Stimulated activated CD8-positive, alpha-beta memory T cell treated with anti-CD3 and anti-CD28 coated beads, Interleukin-12 subunit alpha, Interleukin-12 subunit beta, amount 100 ng/mL, for 4 hours (primary cell): ENCODE data around the gene VPS37B.
"Not testable (repeated sequence)": the region's sequence is repeated elsewhere in the genome, so short reads cannot be mapped to it uniquely, and the experiment has no call there.

Source experiments
- DNase-seq: peaks from one replicate; pipeline ENCODE4 v3.0.0-alpha.2; 2020; ENCODE audit warnings: low read depth

Gene VPS37B

DNA sequence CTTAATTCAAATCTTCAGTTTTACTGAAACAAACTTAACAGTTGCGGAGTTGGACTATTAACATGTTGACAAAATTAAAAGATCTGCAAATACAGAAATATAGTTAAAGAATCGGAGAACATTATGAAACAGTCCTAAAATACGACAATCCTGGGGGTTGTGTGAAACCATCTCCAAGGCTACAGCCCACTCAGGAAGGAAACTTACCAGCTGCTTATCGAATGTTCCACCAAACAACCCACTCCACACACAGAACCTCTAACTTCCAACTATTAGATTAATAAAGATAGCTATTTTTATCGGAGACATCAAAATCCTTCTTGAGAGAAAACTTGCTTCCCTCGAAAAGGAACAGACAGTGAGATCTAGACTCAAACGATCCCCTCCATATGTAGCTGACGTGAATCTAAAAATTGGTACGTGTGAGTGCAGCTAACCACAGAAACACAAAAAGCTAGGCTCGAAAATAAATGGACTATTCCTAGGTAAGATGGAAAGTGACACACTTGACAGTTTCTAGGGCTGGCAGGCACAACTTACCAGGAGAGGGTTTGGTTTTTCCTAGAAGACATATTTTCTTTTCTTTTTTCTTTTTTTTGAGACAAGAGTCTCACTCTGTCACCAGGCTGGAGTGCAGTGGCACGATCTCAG, 12.9 kb downstream of the VPS37B start:
- DNase-seq = no peak

DNA sequence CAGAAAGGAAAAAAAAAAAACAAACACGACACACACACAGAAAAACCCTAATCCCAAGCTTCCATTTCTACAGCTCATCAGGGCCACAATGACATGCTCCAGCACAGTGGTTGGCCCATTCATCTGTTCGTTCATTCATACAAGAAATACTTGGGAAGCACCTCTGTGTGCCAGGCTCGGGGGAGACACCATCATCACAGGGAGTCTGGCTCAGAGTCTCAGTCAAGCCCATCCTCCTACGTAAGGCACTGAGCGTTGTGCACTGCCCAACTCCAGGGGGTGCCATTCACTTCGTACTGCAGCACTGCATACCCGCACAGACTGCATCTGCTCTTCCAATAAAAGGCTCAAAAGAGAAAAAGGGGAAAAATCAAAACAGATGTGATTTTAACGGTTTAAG, 15.3 kb downstream of the VPS37B start:
- DNase-seq = no peak

DNA sequence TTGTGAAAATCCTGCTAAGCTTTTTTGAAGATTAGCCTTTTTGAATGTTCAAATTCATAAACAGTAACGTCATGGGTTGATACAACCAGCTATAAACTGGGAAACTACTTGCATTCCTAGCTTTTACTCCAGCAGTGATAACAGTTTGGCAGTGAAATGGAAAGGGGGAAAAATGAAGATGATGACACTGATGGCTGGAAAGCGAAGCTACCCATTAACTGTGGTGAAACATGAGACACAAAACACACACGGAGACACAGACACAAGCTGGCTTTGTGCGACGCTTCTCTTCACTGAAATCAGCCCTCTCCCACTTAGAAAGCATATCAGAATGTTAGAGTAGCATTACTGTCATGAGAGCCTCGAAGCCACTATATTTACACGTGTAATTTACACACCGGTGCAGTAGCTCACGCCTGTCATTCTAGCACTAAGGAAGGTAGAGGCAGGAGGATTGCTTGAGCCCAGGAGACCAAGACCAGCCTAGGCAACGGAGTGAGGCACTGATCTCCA, 15.7 kb downstream of the VPS37B start:
- DNase-seq = no peak

DNA sequence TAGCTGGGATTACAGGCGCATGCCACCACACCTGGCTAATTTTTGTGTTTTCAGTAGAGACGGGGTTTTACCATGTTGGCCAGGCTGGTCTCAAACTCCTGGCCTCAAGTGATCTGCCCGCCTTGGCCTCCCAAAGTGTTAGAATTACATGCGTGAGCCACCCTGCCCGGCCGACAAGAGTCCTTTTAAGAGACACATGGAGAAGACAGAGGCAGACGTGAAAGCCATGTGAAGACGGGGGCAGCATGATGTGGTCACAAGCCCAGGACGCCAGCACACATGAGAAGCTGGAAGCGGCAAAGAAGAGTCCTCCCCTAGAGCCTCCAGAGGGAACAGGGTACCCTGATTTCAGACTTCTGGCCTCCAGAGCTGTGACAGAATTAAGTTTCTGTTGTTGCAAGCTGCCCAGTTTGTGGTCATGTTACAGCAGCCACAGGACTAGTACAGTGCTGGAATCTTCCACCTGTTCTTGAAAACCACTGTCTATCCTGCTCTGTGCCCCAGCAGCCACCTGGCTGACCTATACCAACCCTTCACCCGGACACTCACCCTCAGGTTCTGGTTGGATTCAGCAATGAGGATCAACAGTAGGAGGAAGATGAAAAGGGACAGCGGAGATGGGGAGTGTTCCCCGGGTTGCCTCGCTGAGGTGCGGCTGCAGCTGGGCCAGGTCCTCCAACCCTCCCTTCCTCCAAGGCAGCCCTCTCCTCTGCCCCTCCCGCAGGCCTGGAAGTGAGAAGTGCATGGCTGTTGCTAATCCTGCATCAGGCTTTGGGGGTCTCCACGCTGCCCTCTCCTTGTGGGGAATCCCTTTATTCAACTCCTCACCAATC, 16.9 kb downstream of the VPS37B start:
- no peak for DNase-seq

DNA sequence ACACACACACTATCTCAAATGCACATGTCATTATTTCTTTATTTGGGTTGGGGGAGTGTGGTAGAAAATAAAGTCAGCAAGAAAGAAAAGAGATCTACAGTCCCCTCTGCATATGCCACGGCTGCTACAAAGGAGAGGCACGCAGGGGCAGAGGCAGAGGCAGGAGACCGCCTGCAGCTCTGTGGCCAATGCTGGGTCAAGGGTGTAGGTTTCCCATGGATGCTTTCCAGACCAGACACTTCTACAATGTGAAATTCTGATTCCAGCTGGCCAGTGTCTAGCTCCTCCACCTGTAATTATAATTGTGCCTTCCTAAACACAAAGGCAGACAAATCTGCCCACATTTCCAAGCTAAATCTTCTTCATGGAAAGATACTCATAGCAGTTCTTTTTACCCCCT, 19.2 kb downstream of the VPS37B start:
- DNase-seq = no peak

DNA sequence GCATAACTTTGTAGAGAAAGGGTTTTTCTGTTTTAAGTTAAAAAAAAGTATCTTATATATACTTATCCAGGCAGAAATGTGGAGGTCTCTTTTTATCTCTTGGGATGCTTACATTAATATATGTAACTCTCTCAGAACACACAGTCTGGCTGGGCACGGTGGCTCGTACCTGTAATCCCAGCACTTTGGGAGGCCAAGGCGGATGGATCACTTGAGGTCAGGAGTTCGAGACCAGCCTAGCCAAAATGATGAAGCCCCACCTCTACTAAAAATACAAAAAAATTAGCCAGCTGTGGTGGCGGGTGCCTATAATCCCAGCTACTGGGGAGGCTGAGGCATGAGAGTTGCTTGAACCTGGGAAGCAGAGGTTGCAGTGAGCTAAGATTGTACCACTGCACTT, 19.6 kb downstream of the VPS37B start:
- DNase-seq = not testable (repeated sequence)

DNA sequence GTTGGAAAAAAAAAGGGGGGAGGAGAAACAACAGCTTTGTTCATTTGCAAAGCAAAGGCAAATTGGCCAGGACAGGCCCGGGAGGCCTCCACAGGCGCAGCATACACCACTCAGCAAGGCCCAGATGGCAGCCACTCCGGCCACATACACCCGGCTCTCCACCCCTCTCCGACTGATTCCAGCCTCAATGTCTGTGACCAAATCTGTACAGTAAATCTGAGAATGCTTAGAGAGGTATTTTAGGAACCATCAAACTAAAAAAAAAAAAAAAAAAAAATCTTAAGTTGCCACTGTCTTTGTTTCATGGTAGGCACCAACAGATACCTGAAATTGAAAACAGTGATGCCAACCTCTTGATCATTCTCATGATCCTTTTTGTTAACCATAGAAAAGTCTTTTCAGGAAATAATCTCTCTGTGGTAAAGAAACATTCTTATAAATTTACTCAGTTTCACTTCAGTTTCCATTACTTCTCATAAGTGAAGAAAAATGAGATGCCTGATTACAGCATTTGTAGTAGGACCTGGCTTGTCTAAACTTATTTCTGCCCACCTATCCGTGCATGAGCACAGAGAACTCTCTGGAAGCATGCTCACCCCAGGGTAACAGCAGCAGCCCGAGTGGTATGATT, 20.2 kb downstream of the VPS37B start:
- no peak for DNase-seq

DNA sequence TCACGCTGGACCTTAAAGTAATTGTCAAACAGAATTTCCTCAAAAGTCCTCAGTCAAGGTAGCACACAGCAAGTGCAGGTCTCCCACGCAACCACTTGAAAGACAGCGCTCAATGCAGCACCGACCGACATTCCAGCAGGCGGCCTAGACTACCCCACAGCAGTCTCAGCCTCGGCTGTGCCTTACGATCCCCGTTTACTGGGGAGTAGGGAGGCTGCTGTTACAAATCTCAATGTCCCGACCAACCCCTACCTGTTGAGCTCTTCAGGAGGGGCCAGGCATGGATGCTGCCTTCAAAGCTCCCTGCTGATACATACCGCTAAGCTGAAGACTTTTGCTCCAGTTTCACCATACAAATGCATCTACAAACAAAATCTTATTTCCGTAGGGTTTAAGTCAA, 21.8 kb downstream of the VPS37B start:
- no peak for DNase-seq

DNA sequence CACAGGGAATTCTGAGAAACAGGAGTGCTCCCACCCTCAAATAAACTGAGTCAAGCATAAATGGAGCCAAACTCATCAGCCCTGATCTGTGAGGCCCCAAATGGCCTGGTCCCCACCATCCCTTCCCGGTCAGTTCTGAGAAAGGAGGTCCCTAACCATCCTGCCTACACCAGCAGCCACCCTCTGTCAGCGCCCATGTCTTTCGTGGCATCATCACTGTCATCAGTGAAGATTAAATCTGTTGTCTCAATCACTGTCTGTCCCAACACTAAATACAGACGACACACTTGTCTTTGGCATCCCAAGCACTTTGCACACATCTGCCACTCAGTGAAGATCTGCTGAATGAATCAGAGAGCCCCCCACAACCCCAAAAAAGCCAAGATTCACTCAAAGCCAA, 22.4 kb downstream of the VPS37B start:
- no peak for DNase-seq

DNA sequence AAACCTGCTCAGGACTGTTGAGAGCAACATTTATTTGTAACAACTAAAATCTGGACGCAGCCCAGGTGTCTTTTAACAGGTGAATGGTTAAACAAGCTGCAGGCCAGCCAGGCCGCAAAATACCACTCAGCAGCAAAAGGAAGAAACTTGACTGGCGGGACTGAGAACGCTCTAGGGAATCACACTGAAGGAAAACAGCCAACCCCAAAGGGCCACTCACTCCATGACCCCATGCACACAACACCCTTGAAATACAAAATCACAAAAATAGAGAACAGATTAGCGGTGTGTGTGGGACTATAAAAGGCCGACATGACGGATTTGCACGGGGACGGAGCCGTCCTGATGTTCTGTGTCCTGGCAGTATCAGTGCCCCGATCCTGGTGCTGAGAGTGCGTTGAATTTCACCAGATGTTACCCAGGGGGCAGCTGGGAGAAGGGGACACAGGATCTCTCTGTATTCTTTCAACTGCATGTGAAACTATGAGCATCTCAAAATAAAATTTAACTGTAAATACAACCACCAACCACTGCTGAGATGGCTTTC, 23.0 kb downstream of the VPS37B start:
- no peak for DNase-seq

DNA sequence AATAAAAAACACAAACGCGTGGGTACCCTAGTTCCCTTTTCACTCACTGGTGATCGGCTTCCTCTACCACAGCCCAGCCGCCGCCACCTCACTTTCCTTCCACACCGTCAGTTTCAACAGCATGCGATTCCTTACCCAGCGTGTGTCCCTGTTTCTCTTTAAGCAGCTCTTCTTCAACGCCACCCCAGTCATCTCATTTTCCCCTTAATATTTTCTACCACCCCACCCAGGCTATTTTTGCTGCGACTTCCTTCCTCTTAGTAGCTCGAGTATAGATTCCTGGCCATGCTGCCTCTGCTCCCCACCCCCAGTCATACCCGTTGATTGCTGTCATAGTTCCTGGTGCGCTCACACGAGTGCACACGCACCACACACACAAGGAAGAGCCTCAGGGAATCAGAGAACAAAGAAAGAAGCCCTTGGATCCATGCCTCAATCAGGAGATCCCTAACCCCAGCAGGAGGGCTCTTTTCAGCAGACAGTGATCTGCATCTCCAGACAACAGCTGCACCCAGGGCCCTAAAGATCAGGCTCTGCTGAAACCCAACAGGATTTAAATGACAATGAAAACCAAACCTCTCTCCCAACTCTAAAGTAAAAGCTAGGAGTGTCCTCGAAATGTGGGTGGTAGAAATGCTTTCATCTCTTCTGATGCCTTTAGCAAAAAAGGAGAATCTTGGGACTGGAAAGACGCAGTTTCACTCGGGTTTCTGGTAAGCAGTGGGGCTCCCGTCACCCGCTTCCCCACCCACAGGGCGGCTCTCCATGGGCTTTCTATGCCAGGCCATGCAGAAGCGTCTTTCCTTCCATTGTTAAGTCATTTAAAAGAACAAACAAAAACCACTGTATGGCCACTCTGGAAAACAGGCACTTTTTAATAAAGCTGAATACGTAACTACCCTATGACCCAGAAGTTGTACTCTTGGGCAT, 23.8 kb downstream of the VPS37B start:
- no peak for DNase-seq

DNA sequence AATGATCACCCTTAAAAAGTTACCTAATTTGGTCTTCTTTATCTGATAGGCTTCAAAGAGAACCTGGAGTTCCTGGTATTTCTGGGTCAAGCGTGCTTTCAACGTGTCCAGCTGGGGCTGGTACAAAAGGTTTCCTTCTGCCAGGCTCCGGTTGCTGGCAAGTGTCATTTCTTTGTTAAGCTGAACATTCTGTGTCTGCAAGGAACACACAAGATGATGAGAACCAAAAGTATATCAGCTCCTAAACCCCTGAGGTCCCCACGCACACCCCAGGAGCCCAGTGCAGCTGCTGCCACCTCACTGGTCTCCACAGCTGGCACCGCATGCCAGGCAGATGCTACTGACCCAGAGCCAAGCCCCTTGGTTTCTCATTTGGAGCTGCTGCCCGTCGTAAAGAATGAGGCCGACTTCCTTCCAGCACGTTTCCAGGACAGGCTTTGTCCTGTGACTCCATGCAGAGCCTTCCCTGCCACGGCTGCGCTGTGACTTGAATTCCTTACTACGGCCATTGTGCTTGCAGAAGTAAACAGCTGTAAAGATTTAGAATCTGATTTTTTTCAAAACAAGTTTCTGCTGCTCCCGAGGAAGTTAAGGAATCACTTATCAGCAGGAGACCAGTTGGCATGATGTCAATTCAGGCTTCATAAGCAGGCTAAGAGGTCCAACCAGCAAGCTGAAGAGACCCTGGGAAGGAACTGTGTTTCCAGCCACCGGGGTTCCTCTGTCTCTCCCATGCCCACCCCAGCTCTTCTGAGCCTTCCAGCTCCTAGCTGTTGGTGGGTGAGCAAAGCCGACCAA, 24.9 kb downstream of the VPS37B start:
- DNase-seq = no peak

DNA sequence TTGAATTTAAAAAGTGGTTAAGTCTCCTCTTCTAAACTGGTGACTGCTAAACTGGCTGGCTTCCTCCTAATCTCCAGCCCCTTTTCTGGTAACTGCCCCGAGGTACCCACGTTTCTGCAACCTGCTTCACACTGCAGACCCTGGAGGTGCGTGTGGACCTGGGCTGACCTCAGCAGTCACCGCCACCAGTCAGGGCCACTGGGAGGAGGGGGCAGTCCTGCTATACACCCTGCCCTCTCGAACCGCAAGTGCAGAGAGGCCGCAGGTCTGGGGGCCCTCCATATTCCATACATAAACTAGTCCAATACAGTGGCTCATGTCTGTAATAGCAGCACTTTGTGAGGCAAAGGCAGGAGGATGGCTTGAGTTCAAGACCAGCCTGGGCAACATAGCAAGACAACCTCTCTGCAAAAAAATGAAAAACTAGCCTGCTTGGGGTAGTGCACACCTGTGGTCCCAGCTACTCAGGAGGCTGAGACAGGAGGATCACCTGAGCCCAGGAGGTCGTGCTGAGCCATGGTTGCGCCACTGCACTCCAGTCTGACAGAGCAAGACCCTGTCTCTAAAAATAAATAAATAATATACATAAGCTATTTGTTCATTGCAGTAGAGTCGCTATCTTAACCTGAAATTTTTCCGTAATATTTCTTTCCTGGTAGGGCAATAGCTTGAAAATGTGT, 25.6 kb downstream of the VPS37B start:
- no peak for DNase-seq

DNA sequence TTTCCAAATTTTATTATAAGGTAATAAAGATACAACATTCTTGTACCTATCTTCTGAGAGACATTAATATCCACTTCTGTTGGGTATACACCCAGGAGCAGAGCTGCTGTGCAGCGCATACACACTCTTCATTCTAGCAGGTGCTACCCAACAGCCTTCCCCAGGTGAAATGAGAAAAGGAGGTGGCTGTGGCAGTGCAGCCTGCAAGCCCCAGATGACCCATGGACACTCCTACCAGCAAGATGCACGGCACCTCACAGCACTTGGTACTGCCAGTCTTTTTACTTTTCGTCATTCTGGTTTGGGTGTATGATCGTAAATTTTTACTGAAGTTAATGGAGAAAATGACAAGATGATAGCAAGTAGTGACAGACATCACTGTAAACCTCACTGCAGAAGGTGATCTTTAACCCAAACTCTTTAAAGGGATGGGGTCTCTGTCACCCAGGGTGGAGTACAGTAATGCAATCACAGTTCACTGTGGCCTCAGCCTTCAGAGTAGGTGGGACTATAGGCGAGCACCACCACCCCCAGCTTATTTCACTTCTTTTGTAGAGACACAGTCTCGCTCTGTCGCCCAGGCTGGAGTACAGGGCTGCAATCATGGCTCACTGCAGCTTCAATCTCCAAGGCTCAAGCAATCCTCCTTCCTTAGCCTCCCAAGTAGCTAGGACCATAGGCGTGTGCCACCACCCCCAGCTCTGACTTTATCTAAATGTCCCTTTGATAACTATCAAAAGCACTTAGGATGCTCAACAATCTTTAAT, 26.5 kb downstream of the VPS37B start:
- DNase-seq = no peak

DNA sequence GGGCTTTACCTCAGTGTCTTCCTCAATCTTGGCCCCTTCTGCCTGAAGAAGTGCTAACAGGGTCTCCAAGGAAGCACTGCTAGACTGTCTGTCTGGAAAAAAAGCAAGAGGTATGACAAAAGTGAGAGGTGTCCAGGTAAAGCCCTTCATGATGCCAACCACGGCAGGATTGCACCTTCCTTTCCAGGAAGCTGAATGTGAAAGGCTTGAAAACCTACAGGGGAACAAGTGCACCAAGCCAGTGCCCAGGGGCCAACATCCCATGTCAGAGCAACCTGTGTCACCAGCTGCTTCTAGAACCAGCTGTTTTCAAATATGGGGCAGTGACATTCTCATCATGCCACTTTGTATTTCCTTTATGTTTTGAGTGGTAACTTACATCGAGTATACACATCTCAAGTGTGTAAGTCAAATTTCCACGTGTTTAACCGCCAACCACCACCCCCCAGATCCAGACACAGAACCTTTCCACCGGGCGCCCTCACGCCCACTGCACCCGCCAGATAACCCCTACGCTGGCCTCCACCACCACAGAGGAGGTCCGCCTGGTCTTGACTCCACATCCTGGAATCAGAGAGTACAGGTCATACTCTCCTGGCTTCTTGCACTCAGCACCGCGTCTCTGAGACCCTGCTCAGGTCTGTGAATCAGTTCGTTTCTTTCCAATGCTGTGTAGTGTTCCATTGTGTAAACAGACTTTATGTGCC, 27.3 kb downstream of the VPS37B start:
- DNase-seq = no peak

DNA sequence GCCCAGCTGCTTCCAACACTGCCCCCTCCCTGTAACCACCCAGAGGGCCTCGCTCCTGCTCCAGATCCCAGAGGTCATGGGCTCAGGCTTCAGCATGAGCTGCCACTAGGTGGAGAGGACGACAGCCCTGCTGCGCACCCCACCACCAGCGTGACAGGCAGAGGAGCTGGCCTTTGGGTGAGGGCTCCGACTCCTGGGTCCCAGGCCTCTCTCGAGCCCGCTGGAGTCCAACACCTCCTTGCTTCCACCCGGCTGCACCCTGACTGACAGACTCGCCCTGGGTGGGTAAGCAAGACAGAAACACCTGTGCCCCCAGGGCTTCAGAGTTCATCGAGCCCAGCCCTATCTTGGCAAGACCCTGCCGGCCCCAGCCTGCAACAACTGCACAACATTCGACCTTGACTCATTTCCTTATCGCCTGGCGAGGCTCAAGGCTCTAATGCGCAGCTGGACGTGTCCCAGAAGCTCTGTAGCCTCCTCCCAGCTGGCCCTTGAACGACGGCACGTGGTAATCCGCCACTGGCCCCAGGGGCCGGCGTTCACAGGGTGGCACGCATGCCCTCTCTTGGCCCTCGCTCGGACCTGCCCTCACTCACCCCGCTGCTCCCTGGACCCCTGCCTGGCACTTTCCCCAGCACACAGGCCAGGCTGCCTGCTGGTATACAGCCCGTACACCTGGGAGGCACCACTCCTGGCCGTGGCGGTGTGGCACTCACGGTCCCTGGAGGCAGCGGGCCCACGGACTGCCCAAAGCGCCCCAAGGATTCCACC, 28.0 kb downstream of the VPS37B start:
- DNase-seq = no peak

DNA sequence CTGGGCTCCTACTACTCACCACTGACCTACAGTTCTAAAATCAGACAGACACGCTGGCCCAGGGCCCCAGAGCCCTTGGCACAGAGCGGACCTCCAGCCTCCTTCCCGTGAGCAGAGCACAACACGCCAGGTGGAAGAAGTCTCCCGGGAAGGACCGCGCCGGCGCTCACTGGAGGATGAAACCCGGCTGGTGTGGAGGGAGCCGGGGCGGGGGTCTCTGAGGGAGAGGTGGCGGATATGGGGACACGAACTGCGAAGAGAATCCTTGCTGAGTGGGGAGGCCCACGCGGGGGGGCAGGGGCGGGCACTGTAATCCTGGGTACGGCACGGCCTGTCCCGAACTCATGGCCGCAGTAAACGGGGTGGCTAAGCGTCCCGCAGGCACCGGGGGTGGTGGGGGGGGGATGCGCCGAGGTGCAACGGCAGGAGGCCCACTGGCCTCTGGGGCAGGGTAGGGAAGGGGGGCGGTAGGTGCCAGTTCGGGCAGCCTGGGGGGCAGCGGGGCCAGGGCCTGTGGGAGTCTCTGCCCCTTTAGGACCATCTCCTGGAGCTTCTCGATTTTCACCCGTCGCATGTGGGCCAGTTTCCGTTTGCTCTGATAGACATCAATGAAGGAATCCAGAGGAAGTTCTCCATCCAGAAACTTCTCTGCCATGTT, 28.8 kb downstream of the VPS37B start:
- DNase-seq = no peak
